ENCODE measurements around the gene SPEG.

Gene SPEG

DNA sequence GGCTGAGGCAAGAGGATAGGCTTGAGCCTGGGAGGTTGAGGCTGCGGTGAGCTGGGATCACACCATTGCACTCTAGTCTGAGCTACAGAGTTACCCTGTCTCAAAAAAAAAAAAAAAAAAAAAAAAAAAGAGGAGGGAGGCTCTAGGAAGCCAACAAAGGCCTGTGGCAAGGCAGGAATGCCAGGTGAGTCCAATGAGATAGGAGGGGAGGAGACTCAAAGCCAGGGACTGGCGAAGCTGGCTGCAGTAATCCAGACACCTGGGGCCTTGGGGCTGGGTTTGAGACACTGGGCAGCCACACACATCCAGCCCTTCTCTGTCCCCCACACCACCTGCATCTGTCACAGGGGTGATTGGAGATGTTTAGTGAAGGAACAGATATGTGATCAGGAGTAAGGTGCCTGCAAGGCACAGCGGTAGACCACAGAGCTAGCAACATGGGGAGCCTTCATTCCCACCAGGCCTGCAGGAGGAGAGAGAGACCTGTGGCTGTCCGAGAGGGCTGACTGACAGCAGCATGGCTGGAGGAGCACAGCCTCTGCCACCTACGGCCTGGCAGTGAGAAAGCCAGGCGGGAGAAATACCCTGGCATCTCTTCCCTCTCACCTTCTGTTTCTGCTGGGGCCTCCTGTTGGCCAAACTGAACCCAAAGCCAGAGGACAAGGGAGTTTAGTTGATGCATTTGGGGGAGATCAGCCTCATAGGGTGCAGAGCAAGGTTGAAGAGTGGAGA lies 99.5 kb downstream of the SPEG start:
- DNase-seq (ENCODE audit: low read depth, low spot score) = no peak
- Histone ChIP-seq H3K4me3 (no peak overlapping the region), H3K9ac (ENCODE audit: insufficient read length) (no peak overlapping the region), H3K9me3 (ENCODE audit: low read depth, low read length) (no peaks in the 10 kb centered on the region), H3K27ac (no peak overlapping the region), H3K36me3 (ENCODE audit: insufficient read depth, low read length) (no peaks in the 10 kb centered on the region)
- no peak for TF ChIP-seq POLR2AphosphoS5 (IDR thresholded peaks at IDR 0.05; ENCODE audit: borderline replicate concordance, low read depth, low read length)

- TF ChIP-seq POLR2AphosphoS5 (IDR thresholded peaks at IDR 0.05; ENCODE audit: borderline replicate concordance, low read depth, low read length) (no peak), FOXP2 (optimal IDR thresholded peaks at IDR 0.05; ENCODE audit: control extremely low read depth, extremely low read length, insufficient read depth) (no peak), EZH2 (IDR thresholded peaks at IDR 0.05) (no peak)
- H3K27ac ChIP-seq = no peak overlapping the region
- H3K4me3 ChIP-seq = no peak overlapping the region
- no peaks in the 10 kb centered on the region for H3K9me3 ChIP-seq (ENCODE audit: low read depth, low read length)
- no peak overlapping the region for H3K9ac ChIP-seq (ENCODE audit: insufficient read length)
- H3K36me3 ChIP-seq (ENCODE audit: insufficient read depth, low read length) = no peaks in the 10 kb centered on the region
- DNase-seq (ENCODE audit: low read depth, low spot score) = no peak
Observed at GRCh38 chr2:219536425-219536824, 101.8 kb downstream of the SPEG start.

- H3K36me3 ChIP-seq (ENCODE audit: insufficient read depth, low read length) = no peaks in the 10 kb centered on the region
- no peaks in the 10 kb centered on the region for H3K9me3 ChIP-seq (ENCODE audit: low read depth, low read length)
- no peak overlapping the region for H3K27ac ChIP-seq
- no peak for DNase-seq (ENCODE audit: low read depth, low spot score)
- H3K9ac ChIP-seq (ENCODE audit: insufficient read length) = no peak overlapping the region
- TF ChIP-seq POLR2AphosphoS5 (IDR thresholded peaks at IDR 0.05; ENCODE audit: borderline replicate concordance, low read depth, low read length) = no peak
- no peak for TF ChIP-seq FOXP2 (optimal IDR thresholded peaks at IDR 0.05; ENCODE audit: control extremely low read depth, extremely low read length, insufficient read depth)
- no peak for TF ChIP-seq EZH2 (IDR thresholded peaks at IDR 0.05)
- no peak overlapping the region for H3K4me3 ChIP-seq
Observed at GRCh38 chr2:219536967-219537366, 102.3 kb downstream of the SPEG start.

GRCh38 chr2:219537657-219538488 lies 103.2 kb downstream of the SPEG start:
- peak overlapping the region; percentile 80 for H3K27ac ChIP-seq
- H3K9ac ChIP-seq (ENCODE audit: insufficient read length) = peak overlapping the region; percentile 57

DNA sequence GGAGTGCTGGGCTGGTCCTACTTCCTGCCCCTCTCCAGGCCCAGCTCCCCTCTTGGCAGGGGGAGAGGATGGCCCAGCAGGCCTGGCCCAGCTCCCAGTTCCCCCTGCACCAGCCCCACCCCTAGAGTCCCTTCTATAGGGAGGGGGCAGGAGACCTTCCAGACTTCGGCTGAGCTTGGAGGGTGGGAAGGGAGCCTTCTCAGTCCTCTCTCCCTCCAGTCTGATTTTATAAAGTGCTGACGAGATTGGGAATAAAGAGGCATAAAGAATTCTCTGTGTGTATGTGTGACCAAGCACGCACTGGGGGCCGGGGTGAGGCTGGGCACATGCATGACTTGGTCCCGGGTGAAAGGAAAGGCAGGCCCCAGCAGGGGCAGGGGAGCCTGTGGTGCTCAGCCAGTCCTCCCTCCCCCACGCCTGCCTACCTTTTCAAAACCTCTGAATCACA lies 103.9 kb downstream of the SPEG start:
- Histone ChIP-seq H3K9me3 (ENCODE audit: low read depth, low read length) (no peaks in the 10 kb centered on the region), H3K9ac (ENCODE audit: insufficient read length) (peak overlapping the region; percentile 57), H3K36me3 (ENCODE audit: insufficient read depth, low read length) (no peaks in the 10 kb centered on the region), H3K4me3 (peak overlapping the region; percentile 59), H3K27ac (peak overlapping the region; percentile 80)
- TF ChIP-seq EZH2 (IDR thresholded peaks at IDR 0.05) (no peak), POLR2AphosphoS5 (IDR thresholded peaks at IDR 0.05; ENCODE audit: borderline replicate concordance, low read depth, low read length) (no peak), FOXP2 (optimal IDR thresholded peaks at IDR 0.05; ENCODE audit: control extremely low read depth, extremely low read length, insufficient read depth) (peak; percentile 22)
- DNase-seq (ENCODE audit: low read depth, low spot score) = no peak

More at GRCh38 chr2:219537657-219538488, 103.2 kb downstream of the SPEG start:
- no peak for TF ChIP-seq FOXP2 (optimal IDR thresholded peaks at IDR 0.05; ENCODE audit: control extremely low read depth, extremely low read length, insufficient read depth)
- no peak for TF ChIP-seq POLR2AphosphoS5 (IDR thresholded peaks at IDR 0.05; ENCODE audit: borderline replicate concordance, low read depth, low read length)
- no peak for TF ChIP-seq EZH2 (IDR thresholded peaks at IDR 0.05)
- Histone ChIP-seq H3K36me3 (ENCODE audit: insufficient read depth, low read length) (no peaks in the 10 kb centered on the region), H3K4me3 (peak overlapping the region; percentile 59), H3K9me3 (ENCODE audit: low read depth, low read length) (no peaks in the 10 kb centered on the region)
- no peak for DNase-seq (ENCODE audit: low read depth, low spot score)

DNA sequence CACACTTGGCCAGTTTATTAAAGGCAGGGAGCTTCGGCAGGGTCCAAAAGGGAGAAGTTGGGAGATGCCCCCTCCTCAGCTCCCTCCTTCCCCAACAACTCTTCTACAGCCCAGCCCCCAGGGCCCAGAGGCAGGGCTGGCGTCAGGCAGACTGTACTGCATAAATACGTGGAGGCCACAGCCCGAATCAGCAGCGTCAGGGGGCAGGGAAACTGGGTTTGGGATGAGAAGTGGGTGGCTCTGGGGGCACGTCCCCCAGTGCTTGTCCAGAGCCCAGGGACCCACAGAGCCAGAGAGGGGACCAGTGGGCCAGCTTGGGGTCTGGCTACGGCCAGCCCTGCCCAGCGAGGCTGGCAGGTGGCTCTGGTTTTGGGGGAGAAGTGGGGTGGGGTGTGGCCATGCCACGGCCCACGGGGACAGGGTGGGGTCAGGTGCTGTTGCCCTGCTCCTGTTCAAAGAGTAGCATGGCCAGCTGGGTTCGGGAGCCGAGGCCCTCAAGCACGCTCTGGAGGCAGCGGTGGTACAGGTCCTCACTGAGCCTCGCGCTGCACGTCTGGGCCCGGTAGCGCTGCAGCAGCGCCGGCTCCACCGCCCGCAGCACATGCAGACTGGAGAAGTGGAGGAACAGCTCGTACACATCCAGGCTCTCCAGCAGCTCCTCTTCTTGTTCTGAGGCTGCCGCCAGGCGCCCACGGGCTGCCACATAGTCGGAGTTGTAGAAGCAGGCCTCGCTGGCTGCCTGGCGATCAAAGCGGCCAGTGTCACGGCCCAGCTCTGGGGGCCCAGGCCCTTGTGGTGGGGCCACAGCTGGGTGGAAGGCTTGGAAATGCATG lies 104.5 kb downstream of the SPEG start:
- TF ChIP-seq FOXP2 (optimal IDR thresholded peaks at IDR 0.05; ENCODE audit: control extremely low read depth, extremely low read length, insufficient read depth) (no peak), POLR2AphosphoS5 (IDR thresholded peaks at IDR 0.05; ENCODE audit: borderline replicate concordance, low read depth, low read length) (no peak), EZH2 (IDR thresholded peaks at IDR 0.05) (no peak)
- H3K9ac ChIP-seq (ENCODE audit: insufficient read length) = peak overlapping the region; percentile 57
- no peaks in the 10 kb centered on the region for H3K36me3 ChIP-seq (ENCODE audit: insufficient read depth, low read length)
- H3K9me3 ChIP-seq (ENCODE audit: low read depth, low read length) = no peaks in the 10 kb centered on the region
- peak overlapping the region; percentile 59 for H3K4me3 ChIP-seq
- H3K27ac ChIP-seq = peak overlapping the region; percentile 80
- DNase-seq (ENCODE audit: low read depth, low spot score) = no peak

DNA sequence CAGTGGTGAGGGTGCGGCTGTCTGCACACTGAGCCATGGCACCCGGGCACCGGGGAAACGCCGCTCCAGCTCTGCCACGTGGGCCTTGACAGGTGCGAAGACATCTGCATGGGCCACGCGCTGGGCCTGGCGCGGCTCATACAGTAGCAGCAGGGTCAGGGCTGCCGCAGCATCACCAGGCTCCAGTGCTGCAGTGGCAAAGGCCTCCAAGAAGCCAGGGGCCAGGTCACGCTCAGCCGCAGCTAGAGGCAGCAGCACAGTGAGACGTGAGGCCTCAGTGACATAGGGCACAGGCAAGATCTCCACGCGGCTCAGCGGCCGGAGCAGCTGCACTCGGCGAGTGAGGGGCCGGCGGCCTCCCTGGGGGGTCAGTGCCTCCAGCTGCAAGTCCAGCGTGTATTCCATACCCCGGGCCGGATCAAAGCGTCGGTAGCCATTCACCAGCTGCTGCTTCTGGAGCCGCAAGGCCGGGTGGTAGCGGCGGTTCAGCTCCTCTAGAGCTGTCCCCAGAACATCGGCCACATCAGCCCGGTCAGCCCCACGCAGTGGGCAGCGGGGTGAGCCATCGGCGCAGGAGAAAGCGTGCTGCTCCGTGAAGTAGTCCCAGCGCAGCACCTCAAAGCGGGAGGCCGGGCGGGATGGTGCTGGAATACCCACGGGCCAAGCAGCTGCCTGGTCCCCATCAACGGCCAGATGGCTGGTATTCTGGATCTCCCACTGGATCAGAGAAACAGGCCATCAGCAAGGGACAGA lies 105.5 kb downstream of the SPEG start:
- TF ChIP-seq POLR2AphosphoS5 (IDR thresholded peaks at IDR 0.05; ENCODE audit: borderline replicate concordance, low read depth, low read length) (no peak), FOXP2 (optimal IDR thresholded peaks at IDR 0.05; ENCODE audit: control extremely low read depth, extremely low read length, insufficient read depth) (no peak), EZH2 (IDR thresholded peaks at IDR 0.05) (no peak)
- DNase-seq (ENCODE audit: low read depth, low spot score) = no peak
- Histone ChIP-seq H3K4me3 (no peak overlapping the region), H3K27ac (no peak overlapping the region), H3K9me3 (ENCODE audit: low read depth, low read length) (no peaks in the 10 kb centered on the region), H3K9ac (ENCODE audit: insufficient read length) (no peak overlapping the region), H3K36me3 (ENCODE audit: insufficient read depth, low read length) (no peaks in the 10 kb centered on the region)

Data from SK-N-MC (cell line).